K562 (cell line): ENCODE results near the gene ZNRF2. TPM values are rescaled to one million over a fixed set of nuclear protein-coding genes. Genes with fewer than 3 reads are reported as not detected.

Source experiments
- E4F1 ChIP-seq: fragments of 250-450 bp; sonication (Bioruptor Pico); IDR thresholded peaks from 2 replicates; pipeline ENCODE4 v1.5.0; 2021; ENCODE audit warnings: mild to moderate bottlenecking, borderline replicate concordance
- ESRRA ChIP-seq: fragments of 450-650 bp; IDR thresholded peaks from 2 replicates; pipeline ENCODE4 v1.6.1; 2014; ENCODE audit warnings: low read depth, mild to moderate bottlenecking, moderate library complexity, borderline replicate concordance
- FOXA1 ChIP-seq: fragments of 450-650 bp; IDR thresholded peaks from 2 replicates; pipeline ENCODE4 v1.6.1; 2016; ENCODE audit warnings: mild to moderate bottlenecking, borderline replicate concordance
- HEY1 ChIP-seq: fragments of 250-450 bp; sonication (Bioruptor Pico); IDR thresholded peaks from 2 replicates; pipeline ENCODE4 v1.5.0; 2020; ENCODE audit warnings: mild to moderate bottlenecking, moderate library complexity, borderline replicate concordance
- MIER1 ChIP-seq: fragments of 450-650 bp; IDR thresholded peaks from 2 replicates; pipeline ENCODE4 v1.6.1; 2016; ENCODE audit warnings: antibody characterized with exemption, mild to moderate bottlenecking, low read depth
- MLX ChIP-seq, 2 experiments: fragments of 450-650 bp in 1 of 2; sonication (generic) in 1 of 2; formaldehyde crosslinking; conservative IDR thresholded peaks; 2 replicates each; pipeline versions ENCODE4 v1.4.0 to v1.8.1; 2020 to 2022; ENCODE audit warnings: mild to moderate bottlenecking in 1 of 2, missing genetic modification reagents in 1 of 2
- PKNOX1 ChIP-seq: fragments of 450-650 bp; IDR thresholded peaks from 2 replicates; pipeline ENCODE4 v1.6.1; 2016
- PRDM10 ChIP-seq: fragments of 450-650 bp; IDR thresholded peaks from 2 replicates; pipeline ENCODE4 v1.6.1; 2018; ENCODE audit not compliant: partially characterized antibody
- PYGO2 ChIP-seq: fragments of 450-650 bp; IDR thresholded peaks from 2 replicates; pipeline ENCODE4 v1.6.1; 2016; ENCODE audit warnings: mild to moderate bottlenecking, missing genetic modification characterization, moderate library complexity, missing compliant biosample characterization
- TAF7 ChIP-seq: fragments of 450-650 bp; IDR thresholded peaks from 2 replicates; pipeline ENCODE4 v1.6.1; 2016; ENCODE audit warnings: missing genetic modification characterization, missing compliant biosample characterization
- ZBTB1 ChIP-seq: sonication (generic); formaldehyde crosslinking; IDR thresholded peaks from 2 replicates; pipeline ENCODE4 v1.8.1; 2023; ENCODE audit warnings: missing genetic modification reagents, low read depth, mild to moderate bottlenecking, borderline replicate concordance
- polyA plus RNA-seq, 8 experiments: library from polyadenylated mRNA; depleted of rRNA in 4 of 8; stranded (reverse) in 5 of 8; unstranded in 3 of 8; fragments of >200 nt; fragmentation: Nextera tagmentation in 2 of 8; fragmentation: Illumina TruSeq in 1 of 8; extraction: Ambion mirVana in 2 of 8; extraction: Trizol in 1 of 8; gene quantifications; 2 replicates each; pipeline versions ENCODE4 v1.2.1 to v1.2.3, GENCODE V29; 2011 to 2014; ENCODE audit warnings: inconsistent platforms in 1 of 8, missing spikeins in 1 of 8
- total RNA-seq, 7 experiments: library from RNA; depleted of rRNA in 6 of 7; stranded (reverse); fragments of >200 nt in 6 of 7; fragmentation: Illumina TruSeq in 2 of 7; extraction: Trizol in 2 of 7; gene quantifications; 2 replicates each; pipeline versions ENCODE4 v1.2.1 to v1.2.3, GENCODE V29; 2011 to 2021; ENCODE audit warnings: low replicate concordance in 1 of 7
- TF ChIP-seq, protein P1 (sequence below), 2 experiments: IDR thresholded peaks in 1 of 2; conservative IDR thresholded peaks in 1 of 2; 2 replicates each; pipeline ENCODE4 v1.6.1; 2016; ENCODE audit warnings: low read depth in 2 of 2, mild to moderate bottlenecking in 1 of 2, missing compliant biosample characterization in 1 of 2, missing genetic modification characterization in 1 of 2, moderate library complexity in 1 of 2
- TF ChIP-seq, protein P2 (sequence below): fragments of 250-450 bp; sonication (Bioruptor Pico); IDR thresholded peaks from 2 replicates; pipeline ENCODE4 v1.5.0; 2021

ZNRF2 gene
- total and polyA plus RNA-seq, 9 of the 15 experiments (the other 6 are each of a cell fraction or from before 2014, with no cell fraction given): 1.1 to 13.9 (median 5.5) TPM

GRCh38 chr7:30284298-30285066, at the start of gene ZNRF2 (continued):
- no peak for TF ChIP-seq E4F1 (CRISPR knock-in tag)
- peak; percentile 73; the same call in 1 of the 2 replicates for TF ChIP-seq ZBTB1 (CRISPR knock-in tag)
- TF ChIP-seq TAF7 (tag): no peak
- no peak for TF ChIP-seq MIER1
- TF ChIP-seq ESRRA: peak; percentile 56; the same call in 1 of the 2 replicates
- TF ChIP-seq, protein P1, sequence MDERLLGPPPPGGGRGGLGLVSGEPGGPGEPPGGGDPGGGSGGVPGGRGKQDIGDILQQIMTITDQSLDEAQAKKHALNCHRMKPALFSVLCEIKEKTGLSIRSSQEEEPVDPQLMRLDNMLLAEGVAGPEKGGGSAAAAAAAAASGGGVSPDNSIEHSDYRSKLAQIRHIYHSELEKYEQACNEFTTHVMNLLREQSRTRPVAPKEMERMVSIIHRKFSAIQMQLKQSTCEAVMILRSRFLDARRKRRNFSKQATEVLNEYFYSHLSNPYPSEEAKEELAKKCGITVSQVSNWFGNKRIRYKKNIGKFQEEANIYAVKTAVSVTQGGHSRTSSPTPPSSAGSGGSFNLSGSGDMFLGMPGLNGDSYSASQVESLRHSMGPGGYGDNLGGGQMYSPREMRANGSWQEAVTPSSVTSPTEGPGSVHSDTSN (CRISPR knock-in tag; IDR thresholded peaks at IDR 0.05; ENCODE audit: low read depth): peak; percentile 94
- TF ChIP-seq, protein P1 (tag; conservative IDR thresholded peaks at IDR 0.05; ENCODE audit: low read depth): peak; percentile 86
- TF ChIP-seq PRDM10: peak; percentile 76
- no peak for TF ChIP-seq HEY1 (CRISPR knock-in tag)
- no peak for TF ChIP-seq FOXA1
- peak; percentile 99 for TF ChIP-seq PKNOX1
- TF ChIP-seq, protein P2, sequence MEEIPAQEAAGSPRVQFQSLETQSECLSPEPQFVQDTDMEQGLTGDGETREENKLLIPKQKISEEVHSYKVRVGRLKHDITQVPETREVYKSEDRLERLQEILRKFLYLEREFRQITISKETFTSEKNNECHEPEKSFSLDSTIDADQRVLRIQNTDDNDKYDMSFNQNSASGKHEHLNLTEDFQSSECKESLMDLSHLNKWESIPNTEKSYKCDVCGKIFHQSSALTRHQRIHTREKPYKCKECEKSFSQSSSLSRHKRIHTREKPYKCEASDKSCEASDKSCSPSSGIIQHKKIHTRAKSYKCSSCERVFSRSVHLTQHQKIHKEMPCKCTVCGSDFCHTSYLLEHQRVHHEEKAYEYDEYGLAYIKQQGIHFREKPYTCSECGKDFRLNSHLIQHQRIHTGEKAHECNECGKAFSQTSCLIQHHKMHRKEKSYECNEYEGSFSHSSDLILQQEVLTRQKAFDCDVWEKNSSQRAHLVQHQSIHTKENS (CRISPR knock-in tag): no peak
- no peak for TF ChIP-seq MLX (CRISPR knock-in tag; conservative IDR thresholded peaks at IDR 0.05)
- TF ChIP-seq PYGO2 (tag): no peak
